Measurements from ENCODE around the gene MED26. TPM values are rescaled to one million over a fixed set of nuclear protein-coding genes. Genes with fewer than 3 reads are reported as not detected.

Gene MED26
- total RNA-seq, 1 donor from 2014 or later: 18.0 TPM

DNA sequence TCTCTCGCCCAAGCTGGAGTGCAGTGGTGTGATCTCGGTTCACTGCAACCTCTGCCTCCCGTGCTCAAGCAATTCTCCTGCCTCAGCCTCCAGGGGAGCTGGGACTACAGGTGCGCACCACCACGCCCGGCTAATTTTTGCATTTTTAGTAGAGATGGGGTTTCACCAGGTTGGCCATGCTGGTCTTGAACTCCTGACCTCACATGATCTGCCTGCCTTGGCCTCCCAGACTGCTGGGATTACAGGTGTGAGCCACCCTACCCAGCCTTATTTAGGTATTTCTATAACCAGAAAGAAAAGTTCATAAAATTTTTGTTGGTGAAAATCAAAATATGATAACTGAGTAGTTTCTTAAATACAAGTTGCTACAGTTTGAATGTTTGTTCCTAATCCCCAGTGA is 84.3 kb downstream of the MED26 start:
- intact Hi-C loops (cut with micrococcal nuclease): loop anchor here (2.0 kb wide), 1 partner anchor 51 kb away; no protein-coding TSS in a partner anchor

DNA sequence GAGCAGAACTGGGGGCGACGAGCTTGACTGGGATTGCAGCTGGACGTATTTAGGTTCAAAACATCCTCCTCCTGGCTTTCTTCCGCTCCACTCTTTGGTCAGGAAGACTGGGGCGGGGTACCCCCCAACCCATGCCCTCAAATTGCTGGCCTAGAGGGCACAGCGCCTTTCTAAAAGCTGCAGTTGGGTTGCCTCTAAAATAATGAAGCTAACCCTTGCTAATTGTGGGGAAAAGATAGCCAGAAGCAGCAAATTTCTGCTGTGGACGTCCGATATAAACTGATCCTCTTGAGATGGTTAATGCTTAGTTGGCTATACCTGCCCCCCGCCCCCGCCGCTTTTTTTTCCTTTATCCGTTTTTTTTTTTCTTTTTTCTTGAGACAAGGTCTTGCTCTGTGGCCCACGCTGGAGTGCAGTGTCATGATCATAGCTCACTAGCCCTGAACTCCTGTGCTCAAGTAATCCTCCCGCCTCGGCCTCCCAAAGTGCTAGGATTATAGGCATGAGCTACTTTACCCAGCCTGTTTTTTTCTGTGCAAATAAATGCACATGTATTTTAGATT is 85.0 kb downstream of the MED26 start:
- intact Hi-C loops (cut with micrococcal nuclease): loop anchor here (1.0 to 2.0 kb wide), 9 partner anchors 23 to 117 kb away; partner anchors contain the start of genes C19orf44, CALR3, MED26 and SLC35E1

DNA sequence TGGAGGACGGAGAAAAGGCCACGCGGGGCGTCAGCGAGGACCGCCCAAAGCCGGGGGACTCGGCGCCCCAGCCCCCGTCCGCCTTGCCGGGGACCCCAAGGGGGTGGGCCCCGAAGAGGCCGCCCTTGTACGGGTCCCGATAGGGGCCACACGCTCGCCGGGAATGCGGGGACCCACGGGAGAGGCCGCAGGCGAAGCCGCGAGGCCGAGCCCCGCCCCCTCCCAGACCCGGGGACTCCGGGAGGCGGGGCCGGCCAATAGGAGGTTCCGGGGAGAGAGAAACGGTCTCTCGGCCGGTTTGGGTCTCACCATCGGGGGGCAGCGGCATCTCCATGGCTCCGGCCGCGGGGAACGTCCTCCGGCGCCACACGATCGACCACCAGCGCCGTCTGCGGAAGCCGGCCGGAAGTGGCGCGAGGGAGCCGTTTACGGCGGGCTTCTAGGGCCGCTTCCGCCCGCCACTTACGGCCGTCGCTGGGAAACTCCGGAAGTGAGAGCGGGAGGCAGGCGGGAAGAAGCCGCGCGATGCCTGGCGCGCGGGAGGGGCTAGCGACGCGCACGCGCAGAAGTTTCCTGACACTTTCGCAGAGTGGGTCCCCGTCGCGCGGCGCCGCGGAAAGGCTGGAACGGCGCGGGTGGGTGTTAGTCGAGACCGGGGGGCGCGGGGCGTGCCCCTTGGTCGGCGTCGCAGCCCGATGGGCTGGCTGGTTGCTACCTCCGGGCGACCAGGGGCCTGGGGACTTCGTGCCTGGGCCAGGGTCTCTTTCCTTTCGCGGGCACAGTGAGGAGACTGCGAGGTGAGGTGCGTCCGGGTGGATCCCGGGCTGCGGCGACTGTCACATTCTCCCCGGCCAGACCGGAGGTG is 85.7 kb downstream of the MED26 start, which contains the start of gene CHERP:
TSS of gene CHERP (minus strand) at position 393 of the 865 bp plus-strand sequence. CDS start at position 334, 59 bp downstream.
- intact Hi-C loops (cut with micrococcal nuclease): loop anchor here (1.0 to 2.0 kb wide), 9 partner anchors 24 to 118 kb away; partner anchors contain the start of genes C19orf44, CALR3, MED26 and SLC35E1

DNA sequence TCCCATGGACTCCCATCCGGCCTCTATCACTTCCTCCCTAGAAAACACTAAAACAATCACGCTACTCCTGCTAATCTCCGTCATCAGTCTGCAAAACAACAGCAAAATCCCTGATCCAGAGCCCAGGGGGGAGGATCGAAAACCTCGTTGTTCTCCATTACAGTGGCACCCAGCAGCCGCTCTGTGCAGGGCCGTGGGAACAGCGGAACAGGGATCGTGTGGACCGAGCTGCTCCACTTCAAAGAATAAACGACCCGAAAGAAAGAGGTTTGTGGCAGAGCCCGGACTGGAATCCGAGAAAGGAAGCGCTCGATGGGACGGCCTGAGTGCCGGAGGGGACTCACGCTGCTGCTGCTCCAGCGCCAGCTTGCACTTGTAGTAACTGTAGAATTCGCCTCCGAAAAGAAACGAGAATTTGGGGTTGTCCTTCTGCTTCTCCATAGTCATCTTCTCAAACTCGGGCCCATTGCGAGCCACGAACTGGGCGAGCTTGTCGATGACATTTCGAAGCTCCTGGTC is 86.4 kb downstream of the MED26 start:
- intact Hi-C loops (cut with micrococcal nuclease): loop anchor here (1.0 to 2.0 kb wide), 9 partner anchors 25 to 119 kb away; partner anchors contain the start of genes C19orf44, CALR3, MED26 and SLC35E1

DNA sequence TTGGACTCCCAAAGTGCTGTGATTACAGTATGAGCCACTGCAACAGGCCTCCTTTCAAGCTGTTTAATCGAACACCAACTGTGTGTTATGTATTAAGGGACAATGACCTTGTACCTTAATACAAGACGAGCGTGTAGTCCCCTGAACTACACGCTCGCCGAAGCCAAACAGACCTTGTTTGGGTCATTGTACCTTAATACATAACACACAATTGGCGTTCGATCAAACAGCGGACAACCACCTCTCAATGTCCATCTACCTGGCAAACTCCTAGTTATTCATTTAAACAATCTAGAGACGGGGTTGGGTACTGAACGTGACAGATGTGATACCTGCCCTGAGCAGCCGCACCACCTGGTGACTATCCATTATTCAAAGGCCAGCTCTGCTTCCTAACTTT is 87.1 kb downstream of the MED26 start:
- intact Hi-C loops (cut with micrococcal nuclease): no loop called here

DNA sequence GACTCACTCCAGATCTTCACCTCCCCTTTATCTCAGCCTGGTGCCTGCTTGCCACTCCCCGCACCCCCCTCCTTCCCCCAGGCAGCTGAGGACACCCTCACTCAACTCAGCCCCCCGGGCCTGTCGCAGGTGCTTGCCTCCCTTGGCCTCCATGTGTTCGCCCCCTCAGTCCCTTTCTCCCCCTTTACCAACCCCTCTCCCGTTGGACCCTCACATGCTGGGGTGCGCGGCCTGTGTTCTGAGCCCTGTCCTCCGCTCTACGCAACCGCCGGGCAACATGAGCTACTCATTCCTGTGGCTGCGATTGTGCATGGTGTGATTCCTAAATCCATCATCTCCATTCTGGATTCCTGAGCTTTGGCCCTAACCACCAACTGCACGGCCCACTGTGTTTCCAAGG is 90.9 kb downstream of the MED26 start:
- intact Hi-C loops (cut with micrococcal nuclease): no loop called here

DNA sequence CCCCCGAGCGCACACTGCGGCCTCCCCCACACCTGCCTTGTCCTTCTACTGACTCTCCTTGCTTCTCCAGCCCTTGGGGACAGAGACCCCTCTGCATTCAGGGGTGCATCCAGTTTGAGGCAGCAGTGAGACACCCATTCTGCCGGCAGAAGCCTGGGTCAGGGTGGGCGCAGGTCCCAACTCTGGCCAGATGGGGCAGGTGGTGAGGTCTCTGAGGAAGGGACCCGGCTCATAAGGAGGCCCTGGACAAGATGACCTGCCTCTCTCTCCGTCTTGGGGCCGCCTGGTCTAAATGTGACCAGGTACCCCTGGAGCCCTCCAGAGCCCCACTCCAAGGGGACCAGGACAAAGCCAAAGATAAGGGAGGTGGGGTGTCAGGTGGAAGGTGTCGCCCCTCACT is 91.9 kb downstream of the MED26 start:
- intact Hi-C loops (cut with micrococcal nuclease): no loop called here

DNA sequence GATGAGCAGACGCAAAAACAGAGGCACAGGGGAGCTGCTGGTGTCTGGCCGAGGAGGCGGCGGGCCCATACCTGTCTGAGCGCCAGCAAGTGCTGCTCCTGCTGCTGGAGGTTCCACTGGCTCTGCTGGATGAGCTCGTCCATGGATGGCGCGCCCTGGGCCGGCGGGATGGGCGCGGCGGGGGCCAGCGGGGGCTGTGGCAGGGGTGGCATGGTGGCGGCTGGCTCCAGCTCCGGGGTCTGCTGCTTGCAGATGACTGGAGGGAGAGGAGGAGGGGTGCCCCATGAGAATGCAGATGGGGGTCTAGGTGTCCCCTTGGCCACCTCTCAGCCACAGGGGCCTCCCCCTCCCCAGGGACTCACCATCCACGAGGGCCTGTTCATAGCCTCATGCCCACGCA is 92.6 kb downstream of the MED26 start:
- intact Hi-C loops (cut with micrococcal nuclease): no loop called here

DNA sequence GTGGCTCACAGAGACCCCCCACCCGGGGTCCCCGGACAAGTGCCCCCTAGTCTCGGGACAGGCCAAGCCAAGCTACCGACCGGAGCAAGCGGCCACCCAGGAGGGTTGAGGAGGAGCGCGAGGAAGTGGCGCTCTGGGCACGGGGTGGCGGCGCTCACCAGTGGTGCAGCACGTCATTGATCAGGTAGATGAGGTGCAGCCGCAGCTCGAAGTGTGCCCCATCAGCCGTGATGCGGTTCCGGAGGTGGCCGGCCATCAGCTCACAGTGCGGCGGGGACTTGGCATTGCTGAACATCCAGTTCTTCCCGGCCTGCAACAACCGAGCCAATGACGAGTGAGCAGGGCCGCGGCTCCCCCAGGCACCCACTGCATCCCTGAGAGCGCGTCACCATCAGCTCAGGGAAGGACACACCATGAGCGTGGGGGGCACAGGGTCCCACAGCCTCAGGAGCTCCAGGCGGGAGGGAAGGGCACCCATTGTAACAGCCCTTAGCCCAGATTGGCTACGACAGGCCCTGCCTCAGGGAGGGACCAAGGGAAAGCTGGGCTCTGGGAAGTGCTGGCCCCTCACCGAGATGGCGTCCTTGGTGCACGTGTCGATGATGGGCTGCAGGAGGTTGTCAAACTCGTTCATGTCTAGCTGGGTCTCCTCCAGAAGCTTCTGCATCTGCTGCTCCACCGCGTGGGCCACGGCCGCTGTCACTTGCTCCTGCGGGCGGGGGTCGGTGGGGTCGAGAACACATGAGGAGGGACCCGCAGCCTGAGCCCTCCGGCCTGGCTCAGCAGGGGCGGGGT is 95.4 kb downstream of the MED26 start:
- intact Hi-C loops (cut with micrococcal nuclease): no loop called here

DNA sequence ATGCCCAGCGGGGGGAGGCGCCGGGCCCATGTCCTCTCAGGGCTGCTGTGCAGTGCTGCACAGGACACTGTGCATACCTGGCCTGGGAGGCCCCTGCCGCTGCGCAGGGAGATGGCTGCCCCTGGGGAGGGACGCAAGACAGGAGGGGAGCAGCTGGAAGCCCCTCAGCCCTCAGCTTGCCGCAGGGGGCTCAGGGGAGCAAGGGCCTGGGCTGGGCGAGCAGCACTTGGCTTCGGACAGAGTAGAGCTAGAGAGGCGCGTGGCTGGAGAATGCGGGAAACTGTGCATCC is 96.7 kb downstream of the MED26 start:
- intact Hi-C loops (cut with micrococcal nuclease): no loop called here

DNA sequence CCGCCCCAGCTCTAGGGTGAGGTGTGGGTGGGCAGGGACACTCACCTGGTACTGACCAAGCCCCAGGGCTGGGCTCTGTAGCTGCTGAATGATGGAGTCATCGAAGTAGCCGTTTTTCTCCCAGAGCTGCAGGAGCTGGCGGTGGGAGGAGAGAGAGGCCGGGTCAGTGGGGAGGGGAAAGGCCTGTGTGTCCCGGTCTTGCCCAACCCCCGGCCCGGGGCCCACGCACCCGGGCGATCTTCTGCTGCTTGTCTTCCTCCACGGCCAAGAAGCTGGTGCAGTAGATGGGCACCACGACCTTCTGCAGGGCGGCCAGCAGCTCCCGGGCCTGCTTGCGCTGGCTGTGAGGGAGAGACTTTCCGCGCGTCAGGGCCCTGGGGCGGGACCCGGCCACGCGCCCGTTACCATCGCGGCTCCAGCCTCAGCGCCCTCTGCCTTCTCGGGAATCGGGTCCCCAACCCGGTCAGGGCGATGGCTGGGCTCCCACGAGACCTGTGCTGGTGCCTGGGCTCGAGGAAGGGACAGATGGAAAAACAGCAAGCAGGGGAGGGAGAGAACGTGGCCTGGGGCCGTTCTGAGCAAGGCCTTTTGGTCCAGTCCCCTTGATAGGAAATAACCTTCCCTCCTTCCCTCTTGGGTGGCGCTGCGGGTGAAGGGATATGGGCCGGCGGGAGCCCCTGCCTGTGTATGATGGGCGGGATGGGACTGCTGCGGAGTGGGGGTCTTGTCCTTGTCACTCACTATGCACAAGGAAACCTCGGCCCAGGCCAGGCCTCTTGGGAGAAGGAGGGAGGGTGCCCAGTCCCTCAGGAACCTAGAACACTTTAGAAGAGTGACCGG is 97.2 kb downstream of the MED26 start:
- intact Hi-C loops (cut with micrococcal nuclease): no loop called here

DNA sequence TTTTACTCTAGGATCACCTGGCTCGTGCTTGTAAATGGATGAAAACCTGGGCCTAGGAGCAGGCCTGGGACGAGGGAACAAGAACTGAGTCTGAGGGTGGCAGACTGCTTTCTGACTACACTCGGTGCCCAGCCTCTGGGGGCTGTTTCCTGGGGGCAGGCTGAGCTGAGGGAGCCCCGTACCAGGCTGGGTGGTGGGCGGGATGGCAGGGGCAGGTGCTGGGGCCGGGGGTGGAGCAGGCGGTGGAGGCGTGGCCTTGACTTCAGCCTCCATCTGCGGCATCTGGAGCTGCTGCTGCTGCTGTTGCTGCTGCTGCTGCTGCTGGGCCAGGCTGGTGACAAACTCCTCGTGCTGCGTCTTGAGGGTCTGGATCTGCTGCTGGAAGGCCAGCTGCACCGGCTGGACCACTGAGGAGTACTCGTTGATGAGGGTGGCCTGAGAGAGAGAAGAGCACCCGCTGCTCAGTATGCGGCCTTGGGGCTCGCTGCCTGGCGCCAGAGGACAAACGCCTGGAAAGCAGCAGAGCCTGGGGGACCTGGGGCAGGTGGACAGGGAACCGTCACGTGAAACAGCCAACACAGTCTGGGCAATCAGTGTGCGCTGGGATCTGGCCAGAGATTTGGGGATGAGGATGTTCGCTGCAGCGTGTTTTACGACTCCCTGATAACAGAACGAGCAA is 98.4 kb downstream of the MED26 start:
- intact Hi-C loops (cut with micrococcal nuclease): loop anchor here (5.0 kb wide), 1 partner anchor 43 kb away; the partner anchor contains the start of gene SLC35E1

DNA sequence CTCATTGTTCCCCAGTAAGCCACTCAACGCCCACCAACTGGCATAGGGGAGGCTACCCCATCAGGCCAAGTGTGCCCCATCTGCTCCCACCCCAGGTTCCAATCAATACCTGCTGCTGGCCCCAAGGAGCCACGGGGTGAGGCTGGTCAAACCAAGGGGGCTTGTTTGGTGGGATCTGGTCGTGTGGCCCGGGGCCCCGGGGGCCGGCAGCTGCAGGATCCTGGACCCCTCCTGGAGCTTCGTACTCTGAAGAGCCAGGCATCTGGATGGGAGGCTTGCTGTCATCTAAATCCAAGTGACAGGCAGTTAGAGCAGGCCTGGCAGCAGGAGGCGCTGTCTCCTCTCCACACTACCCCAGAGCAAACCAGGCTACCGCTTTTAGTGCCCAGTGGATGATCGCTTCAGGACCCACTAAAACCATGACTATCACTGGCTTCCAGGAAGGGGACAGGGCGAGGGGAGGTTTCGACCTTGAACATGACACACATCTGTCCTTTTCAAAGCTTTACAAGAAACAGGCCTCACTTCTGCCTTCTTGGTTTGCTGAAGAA is 100.0 kb downstream of the MED26 start:
- intact Hi-C loops (cut with micrococcal nuclease): loop anchor here (1.0 to 5.0 kb wide), 3 partner anchors 44 to 192 kb away; partner anchors contain the start of gene SLC35E1

DNA sequence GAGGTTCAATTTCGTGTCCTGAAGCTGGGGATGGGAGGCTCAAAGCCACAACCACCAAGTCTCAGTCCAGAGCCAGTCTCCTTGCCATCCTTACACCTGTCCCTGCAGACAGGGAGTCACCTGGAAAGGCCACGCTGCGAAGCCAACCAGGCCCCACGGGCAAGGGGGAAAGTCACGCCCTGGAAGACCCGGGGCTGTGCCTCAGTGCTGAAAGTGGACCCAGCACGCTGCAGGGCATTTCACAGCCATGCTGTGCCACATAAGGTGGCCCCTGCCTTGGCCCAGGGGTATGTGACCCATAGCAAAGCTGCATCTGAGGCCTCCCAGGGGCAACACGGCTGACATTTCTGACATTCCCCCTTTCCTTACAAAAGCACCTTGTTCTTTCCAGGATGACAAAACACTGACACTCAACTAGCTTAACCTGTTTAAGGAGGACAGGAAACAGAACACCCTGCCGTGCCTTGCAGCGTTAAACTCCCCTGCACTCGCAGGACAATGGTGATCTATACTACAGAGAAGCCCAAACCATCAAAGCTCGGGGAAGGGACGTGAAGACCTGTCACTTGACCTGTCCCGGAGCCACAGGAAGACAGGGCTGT is 100.6 kb downstream of the MED26 start:
- intact Hi-C loops (cut with micrococcal nuclease): loop anchor here (5.0 kb wide), 1 partner anchor 45 kb away; the partner anchor contains the start of gene SLC35E1

DNA sequence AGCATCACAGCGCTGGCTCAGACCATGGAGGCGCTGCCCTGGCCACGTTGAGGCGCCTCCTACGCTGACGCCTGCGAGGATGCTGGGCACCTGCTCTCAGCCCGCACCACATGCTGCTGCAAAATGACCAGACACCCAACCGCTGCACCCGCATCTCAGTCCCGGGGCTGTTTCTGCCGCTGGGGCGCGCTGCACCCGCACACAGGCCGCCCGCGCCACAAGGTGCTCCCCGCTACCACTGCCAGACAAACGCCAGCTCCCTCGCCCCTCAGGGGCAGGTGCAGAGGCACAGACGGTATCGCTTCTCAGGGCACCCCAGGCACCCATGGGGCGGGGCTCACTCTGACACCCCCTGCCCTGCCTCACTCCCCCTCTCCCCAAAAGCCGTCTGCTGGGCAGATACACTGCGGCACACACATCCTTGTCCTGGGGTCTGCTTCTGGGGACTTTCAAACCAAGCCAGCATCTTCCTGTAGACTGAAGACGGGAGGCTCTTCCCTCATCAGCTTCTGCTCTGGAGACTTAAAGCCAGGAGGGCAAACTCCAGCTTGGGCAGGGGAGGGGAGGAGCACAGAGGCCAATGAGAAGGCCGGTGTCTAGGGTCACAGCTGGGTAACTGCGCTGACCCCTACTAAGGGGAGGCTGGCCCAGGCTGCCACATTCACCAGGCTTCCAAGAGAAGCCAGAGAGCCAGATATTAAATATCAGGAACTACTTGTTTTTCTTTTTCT is 102.1 kb downstream of the MED26 start:
- intact Hi-C loops (cut with micrococcal nuclease): loop anchor here (5.0 kb wide), 1 partner anchor 46 kb away; the partner anchor contains the start of gene SLC35E1

DNA sequence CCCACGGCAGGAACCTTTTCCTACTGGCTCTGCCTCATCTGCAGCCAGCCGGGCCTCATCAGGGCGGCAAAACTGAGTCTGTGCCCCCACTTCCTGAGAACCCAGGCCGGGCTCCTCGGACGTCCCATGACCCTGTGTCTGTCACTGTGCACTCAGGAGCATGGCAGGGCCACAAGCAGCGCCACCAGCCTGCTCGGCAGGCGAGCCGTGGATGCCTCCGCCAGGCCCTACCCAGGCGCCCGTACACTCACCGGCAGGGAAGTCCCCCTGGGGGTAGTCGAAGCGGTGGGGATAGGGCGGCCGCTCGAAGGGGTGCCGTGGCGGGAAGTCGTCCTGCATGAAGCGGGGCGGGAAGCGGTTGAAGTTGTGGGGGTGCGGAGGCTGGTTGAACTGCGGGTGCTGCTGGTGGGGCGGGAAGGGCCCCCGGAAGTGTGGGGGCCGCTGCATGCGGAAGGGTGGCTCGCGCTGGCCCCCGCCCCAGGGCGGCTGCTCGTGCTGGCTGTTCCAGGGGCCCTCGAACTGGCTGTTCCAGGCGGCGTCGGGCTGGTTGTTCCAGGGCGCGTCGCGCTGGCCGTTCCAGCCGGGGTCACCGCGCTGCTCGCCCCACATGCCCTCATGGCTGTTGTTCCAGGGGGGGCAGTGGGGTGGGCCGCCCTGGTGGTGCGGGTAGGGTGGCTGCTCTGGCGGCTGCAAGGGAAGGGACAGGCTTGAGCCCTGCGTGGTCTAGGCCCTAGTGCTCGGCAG is 102.8 kb downstream of the MED26 start:
- intact Hi-C loops (cut with micrococcal nuclease): loop anchor here (5.0 kb wide), 1 partner anchor 47 kb away; the partner anchor contains the start of gene SLC35E1
